ENCODE measurements around the gene LDHB. TPM values are rescaled to one million over a fixed set of nuclear protein-coding genes. Genes with fewer than 3 reads are reported as not detected.

Gene LDHB
- total RNA-seq, result 1,000 to 10,000 TPM; 1,054 to 1,593 TPM

GRCh38 chr12:21657326-21658077 is at the start of gene LDHB:
LDHB (minus strand) TSS chr12:21657842; CDS start chr12:21654671, 3,171 bp downstream.
- Mint-ChIP-seq H3K27ac (peak within 1 kb of the TSS; percentile 91), H3K9me3 (no peaks in the 10 kb centered on the region), H3K27me3 (no peaks in the 10 kb centered on the region), H3K4me3 (peak within 1 kb of the TSS; percentile 91), H3K36me3 (ENCODE audit: low read depth) (peaks cover 56% of the 10 kb centered on the region), H3K4me1 (peaks cover 29% of the 10 kb centered on the region)
- peak; percentile 98 for ATAC-seq (replicated peaks)

GRCh38 chr12:21704847-21705246 is 47.2 kb upstream of the LDHB start:
- no peak for ATAC-seq (replicated peaks)
- no peaks in the 10 kb centered on the region for H3K27me3 Mint-ChIP-seq
- H3K9me3 Mint-ChIP-seq, result no peaks in the 10 kb centered on the region
- H3K27ac Mint-ChIP-seq, result no peak overlapping the region
- H3K4me3 Mint-ChIP-seq, result no peak overlapping the region
- H3K36me3 Mint-ChIP-seq (ENCODE audit: low read depth), result no peaks in the 10 kb centered on the region
- H3K4me1 Mint-ChIP-seq, result no peaks in the 10 kb centered on the region

GRCh38 chr12:21699851-21700250 is 42.2 kb upstream of the LDHB start:
- Mint-ChIP-seq H3K4me3 (no peak overlapping the region), H3K27me3 (no peaks in the 10 kb centered on the region), H3K4me1 (no peaks in the 10 kb centered on the region), H3K27ac (no peak overlapping the region), H3K9me3 (no peaks in the 10 kb centered on the region), H3K36me3 (ENCODE audit: low read depth) (no peaks in the 10 kb centered on the region)
- no peak for ATAC-seq (replicated peaks)

GRCh38 chr12:21697904-21698630 is 40.4 kb upstream of the LDHB start:
- H3K9me3 Mint-ChIP-seq, result no peaks in the 10 kb centered on the region
- peak overlapping the region; percentile 25 for H3K4me3 Mint-ChIP-seq
- no peak for ATAC-seq (replicated peaks)
- H3K4me1 Mint-ChIP-seq, result no peaks in the 10 kb centered on the region
- H3K27ac Mint-ChIP-seq, result no peak overlapping the region
- no peaks in the 10 kb centered on the region for H3K36me3 Mint-ChIP-seq (ENCODE audit: low read depth)
- no peaks in the 10 kb centered on the region for H3K27me3 Mint-ChIP-seq

- no peak for ATAC-seq (replicated peaks)
- Mint-ChIP-seq H3K27me3 (no peaks in the 10 kb centered on the region), H3K4me1 (peaks cover 5% of the 10 kb centered on the region), H3K36me3 (ENCODE audit: low read depth) (no peaks in the 10 kb centered on the region), H3K9me3 (no peaks in the 10 kb centered on the region), H3K27ac (no peak overlapping the region), H3K4me3 (no peak overlapping the region)
These were observed 39.0 kb upstream of the LDHB start for GRCh38 chr12:21696625-21697024.

GRCh38 chr12:21695986-21696385 is 38.3 kb upstream of the LDHB start:
- Mint-ChIP-seq H3K36me3 (ENCODE audit: low read depth) (no peaks in the 10 kb centered on the region), H3K9me3 (no peaks in the 10 kb centered on the region), H3K27me3 (no peaks in the 10 kb centered on the region), H3K4me3 (no peak overlapping the region), H3K4me1 (peaks cover 5% of the 10 kb centered on the region), H3K27ac (no peak overlapping the region)
- ATAC-seq (replicated peaks), result no peak

- H3K4me1 Mint-ChIP-seq, result peaks cover 14% of the 10 kb centered on the region
- no peaks in the 10 kb centered on the region for H3K36me3 Mint-ChIP-seq (ENCODE audit: low read depth)
- H3K27ac Mint-ChIP-seq, result no peak overlapping the region
- no peaks in the 10 kb centered on the region for H3K27me3 Mint-ChIP-seq
- peaks cover 3% of the 10 kb centered on the region for H3K9me3 Mint-ChIP-seq
- no peak for ATAC-seq (replicated peaks)
- no peak overlapping the region for H3K4me3 Mint-ChIP-seq
These were observed 37.0 kb upstream of the LDHB start for GRCh38 chr12:21694660-21695059.

GRCh38 chr12:21691515-21691914 is 33.9 kb upstream of the LDHB start:
- no peaks in the 10 kb centered on the region for H3K36me3 Mint-ChIP-seq (ENCODE audit: low read depth)
- H3K27ac Mint-ChIP-seq, result peak overlapping the region; percentile 9

GRCh38 chr12:21690704-21691368 is 33.2 kb upstream of the LDHB start:
- peak; percentile 55 for ATAC-seq (replicated peaks)
- peak overlapping the region; percentile 9 for H3K27ac Mint-ChIP-seq
- H3K27me3 Mint-ChIP-seq, result no peaks in the 10 kb centered on the region
- peaks cover 12% of the 10 kb centered on the region for H3K9me3 Mint-ChIP-seq
- peak overlapping the region; percentile 2 for H3K4me3 Mint-ChIP-seq
- no peaks in the 10 kb centered on the region for H3K36me3 Mint-ChIP-seq (ENCODE audit: low read depth)
- H3K4me1 Mint-ChIP-seq, result peaks cover 14% of the 10 kb centered on the region

More at GRCh38 chr12:21691515-21691914, 33.9 kb upstream of the LDHB start:
- Mint-ChIP-seq H3K4me1 (peaks cover 14% of the 10 kb centered on the region), H3K4me3 (no peak overlapping the region), H3K9me3 (peaks cover 12% of the 10 kb centered on the region), H3K27me3 (no peaks in the 10 kb centered on the region)
- peak; percentile 73 for ATAC-seq (replicated peaks)

- Mint-ChIP-seq H3K27me3 (no peaks in the 10 kb centered on the region), H3K4me3 (no peak overlapping the region), H3K4me1 (peaks cover 16% of the 10 kb centered on the region), H3K36me3 (ENCODE audit: low read depth) (no peaks in the 10 kb centered on the region), H3K9me3 (no peaks in the 10 kb centered on the region), H3K27ac (no peak overlapping the region)
- ATAC-seq (replicated peaks), result no peak
These were observed 25.5 kb upstream of the LDHB start for GRCh38 chr12:21683115-21683514.

GRCh38 chr12:21678959-21679358 is 21.3 kb upstream of the LDHB start:
- peak overlapping the region; percentile 79 for H3K27ac Mint-ChIP-seq

GRCh38 chr12:21677622-21678277 is 20.1 kb upstream of the LDHB start:
- Mint-ChIP-seq H3K27ac (peak overlapping the region; percentile 79), H3K9me3 (no peaks in the 10 kb centered on the region), H3K36me3 (ENCODE audit: low read depth) (no peaks in the 10 kb centered on the region), H3K4me3 (peak overlapping the region; percentile 75), H3K4me1 (peaks cover 44% of the 10 kb centered on the region), H3K27me3 (no peaks in the 10 kb centered on the region)
- ATAC-seq (replicated peaks), result peak; percentile 37

More at GRCh38 chr12:21678959-21679358, 21.3 kb upstream of the LDHB start:
- Mint-ChIP-seq H3K4me3 (peak overlapping the region; percentile 75), H3K27me3 (no peaks in the 10 kb centered on the region), H3K4me1 (peaks cover 44% of the 10 kb centered on the region), H3K9me3 (no peaks in the 10 kb centered on the region), H3K36me3 (ENCODE audit: low read depth) (no peaks in the 10 kb centered on the region)
- ATAC-seq (replicated peaks), result peak; percentile 61

GRCh38 chr12:21677204-21677603 is 19.6 kb upstream of the LDHB start:
- peak overlapping the region; percentile 75 for H3K4me3 Mint-ChIP-seq
- H3K27ac Mint-ChIP-seq, result peak overlapping the region; percentile 79
- H3K27me3 Mint-ChIP-seq, result no peaks in the 10 kb centered on the region

GRCh38 chr12:21676776-21677175 is 19.1 kb upstream of the LDHB start:
- no peaks in the 10 kb centered on the region for H3K36me3 Mint-ChIP-seq (ENCODE audit: low read depth)
- no peaks in the 10 kb centered on the region for H3K27me3 Mint-ChIP-seq
- H3K27ac Mint-ChIP-seq, result peak overlapping the region; percentile 79
- peak overlapping the region; percentile 75 for H3K4me3 Mint-ChIP-seq
- no peaks in the 10 kb centered on the region for H3K9me3 Mint-ChIP-seq
- ATAC-seq (replicated peaks), result peak; percentile 63
- peaks cover 44% of the 10 kb centered on the region for H3K4me1 Mint-ChIP-seq

More at GRCh38 chr12:21677204-21677603, 19.6 kb upstream of the LDHB start:
- no peak for ATAC-seq (replicated peaks)
- Mint-ChIP-seq H3K9me3 (no peaks in the 10 kb centered on the region), H3K36me3 (ENCODE audit: low read depth) (no peaks in the 10 kb centered on the region), H3K4me1 (peaks cover 44% of the 10 kb centered on the region)

Measured in activated T-helper 17 cell treated with anti-CD3 and anti-CD28 coated beads, Interleukin-2, amount 50 U/mL, for 72 hours (primary cell).